ENCODE measurements around the gene FBLIM1.

FBLIM1 gene

DNA sequence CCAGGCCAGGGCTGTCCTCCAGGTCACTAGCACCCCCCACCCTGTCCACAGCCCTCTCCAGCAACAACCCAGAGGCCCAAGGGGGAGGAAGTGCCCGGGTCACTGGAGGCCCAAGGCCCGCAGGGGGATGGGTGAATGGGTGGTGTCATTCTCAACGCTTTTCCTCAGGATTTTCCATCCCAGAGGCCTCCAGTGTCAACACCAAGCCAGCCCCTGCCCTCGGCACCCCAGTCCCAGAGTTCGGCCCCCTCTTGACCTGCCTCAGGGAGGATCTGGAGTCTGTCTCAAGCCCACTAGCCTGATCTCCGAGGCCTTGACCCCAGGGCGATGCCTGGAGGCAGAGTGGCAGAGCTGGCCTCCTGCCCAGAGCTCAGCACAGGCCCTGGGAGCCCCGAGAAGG, 11.2 kb upstream of the FBLIM1 start:
- DNase-seq = no peak

DNA sequence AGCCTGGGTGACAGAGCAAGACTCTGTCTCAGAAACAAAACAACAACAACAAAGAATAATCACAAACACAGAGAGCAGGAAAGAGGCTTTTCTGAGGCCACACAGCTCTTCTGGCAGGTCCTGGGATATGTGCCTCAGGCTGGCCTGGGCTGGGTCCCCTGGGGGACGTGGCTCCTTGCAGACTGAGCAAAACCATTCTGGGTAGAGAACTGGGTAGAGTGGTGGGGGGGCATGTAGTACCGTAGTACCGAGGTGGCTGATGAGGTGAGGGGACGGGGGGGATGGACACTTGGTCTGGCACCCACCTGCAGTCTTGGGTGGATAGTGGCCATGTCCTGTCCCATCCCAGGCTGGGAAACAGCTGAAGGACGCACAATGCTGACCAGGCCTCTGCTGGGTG, 10.3 kb upstream of the FBLIM1 start:
- no peak for DNase-seq

DNA sequence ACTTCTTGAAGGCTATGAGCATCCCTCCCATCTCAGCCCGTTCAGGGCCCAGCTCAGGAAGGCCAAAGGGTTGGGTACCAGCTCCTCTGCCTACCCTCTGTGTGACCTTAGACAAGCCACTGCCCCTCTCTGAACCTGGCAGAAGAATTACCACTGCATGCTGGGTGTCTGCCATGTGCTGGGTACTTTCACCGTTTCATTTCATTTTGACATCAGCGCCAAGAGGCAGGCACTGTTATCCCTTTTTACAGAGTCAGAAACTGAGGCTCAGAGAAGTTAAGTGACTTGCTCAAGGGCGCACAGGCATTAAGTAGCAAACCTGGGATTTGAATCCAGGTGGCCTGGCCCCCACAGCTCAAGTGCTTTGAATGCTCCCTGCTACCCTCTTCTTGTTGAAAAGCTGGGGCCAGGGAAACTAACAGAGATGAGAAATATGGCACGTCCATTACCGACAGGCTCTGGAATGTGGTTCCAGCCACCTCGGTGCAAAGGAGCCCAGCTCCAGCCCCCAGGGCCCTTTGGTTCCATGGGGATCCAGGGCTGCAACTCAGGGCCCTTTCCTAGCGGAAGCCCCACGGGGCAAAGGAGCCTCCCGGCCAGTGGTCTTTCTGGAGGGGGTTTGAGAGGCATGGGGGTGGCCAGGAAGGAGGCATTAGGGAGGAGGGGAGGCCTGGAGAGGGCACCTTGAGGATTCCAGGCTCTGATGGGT, 9.8 kb upstream of the FBLIM1 start:
- no peak for DNase-seq

DNA sequence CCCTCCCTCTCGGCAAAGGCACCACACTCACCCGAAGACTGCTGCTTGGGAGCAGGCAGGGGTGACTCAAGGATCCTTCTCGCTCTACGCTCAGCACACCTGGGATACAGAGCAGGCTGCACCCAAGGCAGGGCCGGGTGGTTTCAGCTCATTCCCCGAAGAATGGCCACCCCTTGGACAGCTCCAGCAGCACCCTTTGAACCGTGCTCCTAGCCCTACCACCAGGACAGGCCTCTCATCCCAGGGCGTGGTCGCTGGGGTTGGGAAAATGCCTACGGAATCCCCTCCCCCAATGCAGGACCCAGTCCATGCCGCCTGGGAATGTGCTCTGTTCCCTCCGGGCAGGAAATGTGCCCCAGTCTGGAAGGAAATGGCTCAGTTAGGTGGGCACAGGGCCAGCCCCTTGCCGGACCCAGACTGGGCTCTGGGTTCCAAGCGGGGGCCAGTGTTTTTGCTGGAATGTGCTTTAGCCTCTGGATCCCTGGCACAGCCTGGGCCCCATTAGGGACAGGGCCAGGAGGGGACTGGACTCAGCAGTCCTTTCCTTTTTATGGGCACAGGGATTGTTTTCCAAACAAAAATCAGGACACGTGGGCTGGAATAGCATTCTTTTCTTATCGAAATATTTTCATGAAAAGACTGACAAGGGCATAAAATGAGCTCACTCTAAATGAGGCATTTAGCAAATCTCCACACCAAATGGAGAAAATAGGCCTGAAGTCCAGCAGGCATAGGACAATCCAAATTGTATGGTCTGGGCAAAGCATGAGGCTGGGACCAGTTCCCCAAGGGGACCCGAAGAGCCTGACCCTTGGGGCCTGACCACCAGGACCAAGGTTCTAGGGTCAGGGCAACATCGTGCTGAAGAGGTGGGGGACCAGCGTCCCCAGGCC, 8.9 kb upstream of the FBLIM1 start:
- DNase-seq = peak in 1 of 58 donors; percentile 29

DNA sequence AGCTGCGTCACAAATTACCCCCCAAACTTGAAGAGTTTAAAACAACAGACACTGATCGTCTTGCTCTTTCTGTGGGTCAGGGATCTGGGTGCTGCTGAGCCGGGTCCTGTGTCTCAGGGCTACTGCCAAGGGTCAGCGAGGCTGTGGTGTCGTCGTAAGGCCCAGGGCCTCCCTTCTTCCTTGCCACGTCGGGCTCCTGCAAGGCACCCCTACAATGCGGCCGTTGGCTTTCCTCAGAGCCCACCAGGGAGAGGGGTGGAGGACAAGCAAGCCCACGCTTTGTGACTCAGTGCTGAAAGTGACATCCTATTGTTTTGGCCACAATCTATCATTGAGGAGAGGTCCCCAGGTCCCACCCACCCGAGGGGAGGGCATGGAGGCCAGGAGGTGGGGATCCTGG, 7.7 kb upstream of the FBLIM1 start:
- no peak for DNase-seq

DNA sequence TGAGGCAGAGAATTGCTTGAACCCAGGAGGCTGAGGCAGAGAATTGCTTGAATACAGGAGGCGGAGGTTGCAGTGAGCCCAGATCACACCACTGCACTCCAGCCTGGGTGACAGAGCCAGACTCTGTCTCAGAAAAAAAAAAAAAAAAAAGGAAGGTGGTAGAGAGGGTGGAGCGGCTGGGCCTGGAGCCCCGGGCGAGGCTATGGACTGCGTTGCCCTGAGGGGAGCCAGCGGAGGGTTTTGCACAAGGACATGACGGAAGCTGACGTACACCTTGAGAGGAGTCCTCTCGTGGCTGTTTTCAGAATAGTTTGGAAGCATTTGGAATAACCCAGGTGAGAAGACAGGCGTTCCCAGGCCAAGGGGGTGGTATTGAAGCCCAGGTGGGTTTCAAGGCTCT, 6.9 kb upstream of the FBLIM1 start:
- no peak for DNase-seq

DNA sequence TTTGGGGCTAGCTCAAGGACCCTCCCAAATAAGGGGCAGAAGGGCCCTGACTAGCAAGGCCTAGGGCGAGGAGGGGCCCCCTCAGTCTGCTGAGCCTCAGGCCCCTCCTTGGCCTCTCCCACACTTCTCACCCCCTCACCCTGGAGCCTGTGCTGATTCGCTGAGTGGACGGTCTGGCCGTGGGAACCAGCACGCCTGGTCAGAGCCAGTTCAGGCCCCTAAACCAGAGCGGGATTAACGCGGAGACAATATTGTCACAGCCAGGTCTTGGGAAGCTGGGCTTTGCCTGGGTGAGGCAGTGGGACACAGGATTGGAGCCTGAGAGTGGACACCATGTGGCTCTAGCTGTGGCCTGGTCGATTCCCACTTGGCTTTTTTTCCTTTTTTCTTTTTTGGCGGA, 4.8 kb upstream of the FBLIM1 start:
- DNase-seq = no peak

DNA sequence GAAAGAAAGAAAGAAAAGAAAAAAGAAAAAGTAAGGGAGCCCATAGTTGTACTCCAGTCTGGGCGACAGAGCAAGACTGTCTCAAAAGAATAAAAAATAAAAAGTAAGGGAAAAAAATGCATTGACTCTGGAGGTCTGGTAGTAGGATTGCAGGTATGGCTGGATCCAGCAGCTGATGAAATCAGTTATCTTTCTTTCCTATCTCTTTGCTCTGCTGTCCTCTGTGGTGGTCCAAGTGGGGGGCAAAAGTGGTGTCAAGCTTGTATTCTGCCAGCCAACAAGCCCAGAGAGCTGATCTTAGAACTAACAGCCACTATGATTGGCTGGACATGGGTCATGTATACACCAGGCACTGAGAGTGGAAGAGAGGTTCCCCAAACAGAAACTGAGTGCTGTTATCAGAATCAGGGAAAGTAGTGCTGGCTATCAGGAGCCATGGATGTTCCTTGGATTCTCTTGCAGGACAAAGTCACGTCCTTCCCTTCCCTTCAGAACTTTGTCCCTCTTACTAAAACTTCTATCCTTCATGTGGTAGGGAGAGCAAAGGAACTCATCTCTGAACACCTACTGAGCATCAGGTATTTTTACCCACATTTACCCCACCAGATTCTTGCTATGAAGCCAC, 3.5 kb upstream of the FBLIM1 start:
- DNase-seq = no peak

DNA sequence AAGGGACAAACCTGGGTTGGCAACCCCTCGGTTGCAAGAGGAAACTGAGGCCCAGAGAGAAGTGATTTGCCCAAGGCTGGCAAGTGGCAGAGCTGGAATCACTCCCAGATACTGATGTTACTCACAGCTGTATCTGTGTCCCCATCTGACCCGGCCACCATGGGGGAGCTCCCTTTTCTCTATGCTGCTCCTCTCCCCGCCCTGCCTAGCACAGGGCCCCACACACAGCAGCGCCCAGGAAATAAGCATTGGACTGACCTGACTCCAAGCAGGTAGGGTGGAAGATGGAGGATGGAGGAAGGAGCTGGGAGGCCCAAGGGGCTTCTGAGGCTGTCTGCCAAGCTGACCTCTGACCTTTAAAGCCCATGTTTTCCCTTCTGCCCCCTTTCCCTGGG, 3.0 kb upstream of the FBLIM1 start:
- DNase-seq = peak in 1 of 58 donors; percentile 14

DNA sequence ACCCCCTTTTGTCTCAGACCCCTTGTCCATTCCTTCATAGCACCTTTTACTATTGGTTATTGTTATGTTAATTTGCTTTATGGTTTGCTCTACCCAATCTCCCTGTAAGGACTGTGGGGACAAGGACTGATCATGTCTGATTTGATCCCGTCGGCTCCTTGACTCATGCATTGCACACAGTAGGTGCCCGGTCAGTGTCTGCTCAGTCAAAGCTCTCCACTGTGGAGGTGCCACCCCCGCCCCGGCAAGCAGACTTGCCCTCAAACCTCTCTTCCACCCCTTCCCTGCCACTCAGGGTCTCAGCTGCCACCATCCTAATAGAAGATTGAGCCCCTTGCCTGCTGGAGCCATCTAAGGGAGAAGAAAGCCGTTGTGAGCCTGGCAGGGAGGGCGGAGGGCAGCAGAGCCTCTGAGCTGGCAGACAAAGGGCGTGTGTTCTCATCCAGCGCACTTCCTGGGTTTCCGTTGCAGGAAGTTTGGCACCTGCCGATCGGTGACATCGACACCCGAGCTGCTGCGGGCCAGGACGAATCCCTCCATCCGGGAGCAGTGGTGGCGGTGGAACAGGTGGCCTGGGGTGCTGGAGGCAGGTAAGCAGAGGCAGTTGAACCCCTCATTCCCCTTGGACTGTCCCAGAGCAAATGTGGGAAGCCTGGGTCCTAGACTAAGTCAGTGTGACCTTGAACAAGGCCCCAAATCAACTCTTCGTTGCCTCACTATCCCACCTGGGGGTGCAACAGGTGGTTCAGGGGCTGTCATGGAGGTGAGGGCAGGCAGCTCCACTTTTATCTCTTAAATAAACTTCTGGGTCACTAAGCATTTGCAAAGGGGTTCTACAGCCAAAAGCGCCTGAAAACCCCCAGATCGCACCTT, 2.2 kb upstream of the FBLIM1 start:
- DNase-seq = peak in 6 of 58 donors; percentile 15 to 32 (median 26)

DNA sequence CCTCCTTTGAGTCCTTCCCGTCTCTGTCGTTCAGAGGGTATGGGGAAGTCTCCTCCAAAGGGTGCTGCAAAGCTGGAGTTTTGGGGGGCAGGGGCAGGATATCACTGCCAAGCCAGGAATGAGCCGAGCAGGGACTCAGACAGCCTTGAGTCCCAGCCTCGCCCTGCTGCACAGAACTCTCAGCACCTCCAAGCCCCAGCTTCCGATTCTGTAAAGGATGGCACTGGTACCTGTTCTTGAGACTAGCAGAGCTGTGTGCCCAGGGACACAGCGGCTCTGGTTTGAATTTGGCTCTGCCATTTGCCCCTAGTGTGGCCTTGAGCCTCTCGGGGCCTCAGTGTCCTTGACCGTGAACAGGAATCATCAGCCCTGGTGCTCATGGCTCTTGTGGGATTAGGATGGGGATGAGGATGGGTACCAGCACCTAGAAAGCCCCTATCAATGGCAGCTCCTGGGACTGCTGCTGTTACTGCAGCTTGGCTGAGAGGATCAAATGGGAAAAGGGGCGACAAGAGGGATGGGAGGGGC, 1.5 kb upstream of the FBLIM1 start:
- DNase-seq = no peak

DNA sequence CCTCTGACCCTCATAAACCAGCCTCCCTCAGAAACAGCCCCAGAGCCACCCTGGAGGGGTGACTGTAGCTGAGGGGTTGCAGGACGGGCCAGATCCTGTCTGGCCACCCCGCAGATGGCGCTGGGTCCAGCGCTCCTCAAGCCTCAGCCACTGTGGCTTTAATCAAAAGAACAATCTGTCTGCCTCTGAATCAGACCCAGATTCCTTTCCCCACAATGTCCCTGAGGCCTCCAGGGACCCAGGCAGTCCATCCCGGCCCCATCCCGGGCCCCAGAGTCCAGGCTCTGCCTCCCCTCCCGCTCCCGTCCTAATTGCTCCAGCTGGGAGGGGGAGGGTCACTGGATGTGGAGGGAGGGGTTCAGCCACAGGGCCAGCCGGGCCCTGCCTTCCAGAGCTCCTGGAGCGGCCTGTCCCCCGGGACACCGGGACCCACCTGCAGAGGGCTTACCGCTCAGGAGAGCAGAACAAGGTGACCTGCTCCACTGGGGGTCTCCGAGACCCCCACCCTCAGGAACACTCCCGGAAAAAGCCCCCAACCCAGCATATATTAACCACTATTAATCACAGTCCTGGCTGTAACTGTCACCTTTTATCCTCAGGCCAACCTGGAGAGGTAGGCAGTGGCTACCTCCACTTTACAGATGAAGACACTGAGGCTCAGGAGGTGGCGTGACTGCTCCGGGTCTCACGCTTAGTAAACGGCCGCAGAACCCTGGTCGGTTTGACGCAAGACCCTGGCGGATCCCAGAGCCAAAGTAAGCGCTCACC, 836 bp upstream of the FBLIM1 start:
- DNase-seq = no peak

DNA sequence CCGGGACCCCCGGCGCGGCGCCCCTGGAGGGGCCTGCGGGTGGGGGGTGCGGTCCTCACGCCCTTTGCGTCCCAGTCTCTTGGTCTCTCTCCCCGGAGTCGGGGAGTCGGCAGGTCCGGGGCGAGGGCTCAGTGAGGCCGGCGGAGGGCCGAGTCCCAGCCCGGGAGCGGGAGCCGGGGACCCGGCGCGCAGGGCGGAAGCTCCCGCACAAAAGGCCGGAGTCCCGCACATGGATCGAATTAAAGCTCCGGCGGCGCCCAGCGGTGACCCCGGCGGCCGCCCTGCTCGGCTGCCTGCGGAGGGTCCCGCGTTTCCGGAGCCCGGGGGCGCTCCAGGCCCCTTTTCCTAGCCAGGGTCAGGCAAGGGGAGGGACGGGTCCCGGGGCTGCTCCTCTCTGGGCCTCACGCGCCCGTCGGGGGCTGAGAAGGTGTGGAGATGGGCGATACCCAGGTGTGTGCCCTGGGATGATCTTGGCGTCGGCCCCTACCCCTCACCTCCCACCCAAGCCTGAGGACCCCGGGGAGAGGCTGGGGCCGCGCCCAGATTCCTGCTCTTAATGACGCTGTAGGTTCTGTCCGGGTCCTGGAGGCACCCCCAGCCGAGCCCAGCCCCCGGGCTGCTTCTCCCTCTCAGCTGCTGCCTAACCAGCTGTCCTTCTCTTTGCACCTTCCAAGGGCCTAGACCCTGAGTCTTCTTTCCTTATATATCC, 512 bp downstream of the FBLIM1 start:
- DNase-seq = no peak

DNA sequence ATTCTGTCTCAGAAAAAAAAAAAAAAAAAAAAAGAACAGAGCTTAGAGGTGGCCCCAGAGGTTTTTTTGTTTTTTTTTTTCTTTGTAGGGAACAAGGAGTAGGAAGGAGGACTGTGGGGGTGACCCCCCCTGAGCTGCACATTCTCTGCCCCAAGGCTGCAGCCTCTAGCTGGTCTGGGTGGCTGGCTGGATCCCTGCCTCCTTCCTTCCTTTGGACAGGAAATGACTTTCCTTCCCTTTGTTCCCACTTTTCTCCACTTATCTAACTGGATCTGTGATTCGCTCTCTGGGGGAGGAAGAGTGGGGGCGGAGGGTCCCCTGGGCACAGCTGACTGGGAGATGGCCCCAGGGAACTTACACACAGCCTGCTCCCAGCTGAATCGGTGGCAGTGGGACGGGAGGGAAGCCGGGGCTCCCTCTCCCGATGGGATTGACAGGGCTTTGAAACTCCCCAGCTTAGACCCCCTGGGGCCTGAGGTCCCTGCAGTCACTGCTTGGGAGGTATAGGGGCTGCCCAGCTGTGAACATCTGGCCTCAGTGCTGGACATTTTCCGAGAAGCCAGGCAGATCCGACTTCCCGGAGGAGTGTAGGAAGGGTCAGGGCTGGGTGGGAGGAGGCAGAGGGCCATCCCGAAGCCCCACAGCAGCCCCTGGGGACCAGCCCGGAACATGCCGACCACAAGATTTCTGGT, 2.1 kb downstream of the FBLIM1 start:
- no peak for DNase-seq

DNA sequence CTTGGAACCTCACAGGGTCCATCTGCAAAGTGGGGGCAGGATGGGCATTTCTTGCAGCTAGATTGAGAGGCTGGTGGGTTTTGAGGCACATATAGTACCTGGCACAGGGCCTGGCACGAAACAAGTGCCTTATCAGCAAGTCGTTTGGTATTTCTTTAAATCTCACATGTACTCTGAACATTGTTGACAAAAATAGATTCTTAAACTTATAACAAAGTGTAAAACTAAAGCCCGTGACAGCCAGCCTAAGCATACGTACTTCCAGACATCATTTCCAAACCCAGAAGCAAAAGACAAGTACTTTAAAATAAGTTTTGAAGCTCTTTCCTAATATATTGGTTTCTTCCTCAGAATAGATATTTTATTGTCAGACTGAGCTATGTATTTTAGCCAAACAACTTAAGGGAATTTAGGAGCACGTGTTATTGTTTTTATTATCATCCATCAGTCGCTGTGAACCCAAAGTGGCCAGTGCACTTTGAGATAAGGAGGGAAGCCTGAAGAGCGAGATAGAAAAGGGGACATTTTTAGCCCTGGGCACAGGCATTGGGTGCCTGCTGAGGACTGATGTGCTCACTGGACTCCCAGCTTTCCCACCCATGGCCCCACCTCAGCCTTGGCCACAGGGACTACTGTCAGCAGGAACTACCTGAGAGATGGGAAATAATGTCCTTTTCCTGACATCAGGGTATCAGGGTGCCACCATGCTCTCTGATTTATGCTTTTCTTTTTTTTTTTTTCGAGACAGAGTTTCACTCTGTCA, 3.0 kb downstream of the FBLIM1 start:
- DNase-seq = no peak

DNA sequence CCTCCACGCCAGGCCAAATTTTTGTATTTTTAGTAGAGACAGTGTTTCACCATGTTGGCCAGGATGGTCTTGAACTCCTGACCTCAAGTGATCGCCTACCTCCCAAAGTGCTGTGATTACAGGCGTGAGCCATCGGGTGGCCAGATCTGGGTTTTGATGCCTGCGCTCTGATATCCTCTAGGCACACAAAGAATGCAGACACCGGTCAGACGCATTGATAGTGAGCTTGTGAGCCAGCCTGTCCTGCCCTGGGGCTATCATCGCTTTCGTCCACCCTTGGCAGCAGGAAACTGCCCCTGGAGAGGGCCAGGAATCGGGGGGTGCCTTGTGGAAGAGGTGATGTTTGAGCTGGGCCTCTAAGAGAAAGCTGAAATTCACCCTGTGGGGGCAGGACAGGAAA, 4.0 kb downstream of the FBLIM1 start:
- no peak for DNase-seq

DNA sequence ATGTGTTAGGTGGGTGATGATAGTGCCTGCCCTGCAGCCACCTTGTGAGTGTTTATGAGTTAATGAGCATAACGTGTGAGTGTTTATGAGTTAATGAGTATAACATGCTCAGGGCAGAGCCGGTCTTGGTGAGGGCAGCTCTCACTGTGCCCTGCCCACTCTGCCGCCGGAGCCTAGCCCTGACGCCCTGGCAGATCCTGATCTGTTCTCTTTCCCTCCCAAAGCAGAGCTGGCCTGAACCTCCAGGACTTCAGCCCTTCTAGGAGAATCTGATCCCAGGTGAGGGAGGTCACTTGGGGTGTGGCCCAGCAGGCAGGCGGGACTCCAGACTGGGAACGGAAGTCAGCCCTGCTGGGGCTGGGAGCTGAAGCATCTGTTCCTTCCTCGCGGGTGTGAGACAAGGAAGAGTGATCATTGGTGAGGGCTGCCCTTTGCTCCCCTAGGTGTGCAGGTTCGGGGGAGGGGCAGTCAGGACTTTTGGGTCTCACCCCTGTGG, 5.7 kb downstream of the FBLIM1 start:
- DNase-seq = no peak

DNA sequence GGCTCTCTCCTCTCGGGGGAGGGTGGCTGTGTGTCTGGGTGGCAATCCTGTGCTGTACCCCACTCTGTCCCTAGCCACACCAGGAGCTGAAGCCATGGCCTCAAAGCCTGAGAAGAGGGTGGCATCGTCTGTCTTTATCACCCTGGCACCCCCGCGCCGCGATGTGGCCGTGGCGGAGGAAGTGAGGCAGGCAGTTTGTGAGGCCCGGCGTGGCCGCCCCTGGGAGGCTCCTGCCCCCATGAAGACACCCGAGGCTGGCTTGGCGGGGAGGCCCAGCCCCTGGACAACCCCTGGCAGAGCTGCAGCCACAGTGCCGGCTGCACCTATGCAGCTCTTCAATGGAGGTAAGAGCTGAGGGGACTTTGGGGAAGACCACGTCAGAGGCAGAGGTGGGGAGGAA, 6.3 kb downstream of the FBLIM1 start:
- DNase-seq = no peak
